GM23338 (cell line): ENCODE data around the gene TM4SF5.

Experiments
- CREB1 ChIP-seq: fragments of 250-450 bp; sonication (Bioruptor Pico); IDR thresholded peaks from 2 replicates; pipeline ENCODE4 v1.5.0; 2020; ENCODE audit warnings: low read depth, mild to moderate bottlenecking, moderate library complexity
- CTCF ChIP-seq, 2 experiments: fragments of 200-600 bp in 1 of 2; sonication (generic) in 1 of 2; conservative IDR thresholded peaks; 2 replicates each; pipeline versions ENCODE4 v1.5.1 to v1.6.1; 2016 to 2017; ENCODE audit warnings: antibody characterized with exemption in 2 of 2, low read depth in 2 of 2, mild to moderate bottlenecking in 2 of 2, moderate library complexity in 1 of 2
- ETS1 ChIP-seq: IDR thresholded peaks from 2 replicates; pipeline ENCODE4 v1.6.1; 2016; ENCODE audit warnings: antibody characterized with exemption
- EZH2 ChIP-seq: fragments of 200-600 bp; sonication (generic); IDR thresholded peaks from one replicate; pipeline ENCODE4 v1.8.0; 2017; ENCODE audit warnings: antibody characterized with exemption, mild to moderate bottlenecking, low read depth; ENCODE audit not compliant: unreplicated experiment
- EZH2phosphoT487 ChIP-seq: fragments of 200-600 bp; sonication (generic); IDR thresholded peaks from one replicate; pipeline ENCODE4 v1.8.1; 2018; ENCODE audit warnings: antibody characterized with exemption; ENCODE audit not compliant: unreplicated experiment
- JUNB ChIP-seq: IDR thresholded peaks from one replicate; pipeline ENCODE4 v1.6.1; 2016; ENCODE audit warnings: antibody characterized with exemption; ENCODE audit not compliant: unreplicated experiment
- NANOG ChIP-seq: IDR thresholded peaks from 2 replicates; pipeline ENCODE4 v1.6.1; 2016; ENCODE audit warnings: antibody characterized with exemption, borderline replicate concordance
- POLR2AphosphoS5 ChIP-seq: IDR thresholded peaks from 2 replicates; pipeline ENCODE4 v1.6.1; 2016; ENCODE audit warnings: antibody characterized with exemption, low read depth
- REST ChIP-seq: IDR thresholded peaks from one replicate; pipeline ENCODE4 v1.6.1; 2018; ENCODE audit warnings: antibody characterized with exemption; ENCODE audit not compliant: unreplicated experiment
- STAT1 ChIP-seq: IDR thresholded peaks from one replicate; pipeline ENCODE4 v1.6.1; 2016; ENCODE audit warnings: antibody characterized with exemption; ENCODE audit not compliant: unreplicated experiment
- ZNF114 ChIP-seq: fragments of 250-450 bp; sonication (Bioruptor Pico); IDR thresholded peaks from 2 replicates; pipeline ENCODE4 v1.5.0; 2020; ENCODE audit warnings: mild to moderate bottlenecking, moderate library complexity
- ZNF331 ChIP-seq: fragments of 250-450 bp; sonication (Bioruptor Pico); IDR thresholded peaks from 2 replicates; pipeline ENCODE4 v1.5.0; 2020; ENCODE audit warnings: low read depth, mild to moderate bottlenecking, moderate library complexity
- ZNF462 ChIP-seq: fragments of 250-450 bp; sonication (Bioruptor Pico); IDR thresholded peaks from 2 replicates; pipeline ENCODE4 v1.5.0; 2020; ENCODE audit warnings: mild to moderate bottlenecking, moderate library complexity

- TF ChIP-seq ZNF114 (CRISPR knock-in tag) (no peak), CTCF (conservative IDR thresholded peaks at IDR 0.05; ENCODE audit: low read depth in 2 of 2) (no peak), EZH2 (no peak), REST (no peak), ZNF331 (no peak), EZH2phosphoT487 (no peak), CREB1 (peak; percentile 62), JUNB (no peak), POLR2AphosphoS5 (no peak), ZNF462 (CRISPR knock-in tag) (no peak), STAT1 (no peak), NANOG (no peak), ETS1 (no peak)
Measured at GRCh38 chr17:4739122-4740024, 32.3 kb upstream of the TM4SF5 start, which contains the start of the genes CXCL16 and ZMYND15.
